ENCODE results near the gene FAM161B.

DNA sequence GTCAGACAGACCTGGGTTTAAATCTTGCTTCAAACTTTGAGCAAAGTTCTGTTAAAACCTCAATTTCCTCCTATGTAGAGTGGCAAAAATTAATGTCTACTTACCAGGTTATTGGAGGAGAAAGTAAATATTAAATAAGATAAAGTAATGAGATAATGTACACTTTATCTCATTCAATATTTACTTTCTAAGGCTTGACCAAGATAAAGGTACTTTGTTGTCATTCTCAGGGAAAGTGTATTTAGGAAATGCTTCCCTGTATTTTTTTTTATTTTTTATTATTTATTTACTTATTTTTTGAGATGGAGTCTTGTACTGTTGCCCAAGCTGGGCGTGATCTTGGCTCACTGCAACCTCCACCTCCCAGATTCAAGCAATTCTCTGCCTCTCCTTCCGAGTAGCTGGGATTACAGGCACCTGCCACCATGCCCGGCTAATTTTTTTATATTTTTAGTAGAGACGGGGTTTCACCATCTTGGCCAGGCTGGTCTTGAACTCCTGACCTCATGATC lies 4.7 kb downstream of the FAM161B start:
- TF ChIP-seq, protein P1, sequence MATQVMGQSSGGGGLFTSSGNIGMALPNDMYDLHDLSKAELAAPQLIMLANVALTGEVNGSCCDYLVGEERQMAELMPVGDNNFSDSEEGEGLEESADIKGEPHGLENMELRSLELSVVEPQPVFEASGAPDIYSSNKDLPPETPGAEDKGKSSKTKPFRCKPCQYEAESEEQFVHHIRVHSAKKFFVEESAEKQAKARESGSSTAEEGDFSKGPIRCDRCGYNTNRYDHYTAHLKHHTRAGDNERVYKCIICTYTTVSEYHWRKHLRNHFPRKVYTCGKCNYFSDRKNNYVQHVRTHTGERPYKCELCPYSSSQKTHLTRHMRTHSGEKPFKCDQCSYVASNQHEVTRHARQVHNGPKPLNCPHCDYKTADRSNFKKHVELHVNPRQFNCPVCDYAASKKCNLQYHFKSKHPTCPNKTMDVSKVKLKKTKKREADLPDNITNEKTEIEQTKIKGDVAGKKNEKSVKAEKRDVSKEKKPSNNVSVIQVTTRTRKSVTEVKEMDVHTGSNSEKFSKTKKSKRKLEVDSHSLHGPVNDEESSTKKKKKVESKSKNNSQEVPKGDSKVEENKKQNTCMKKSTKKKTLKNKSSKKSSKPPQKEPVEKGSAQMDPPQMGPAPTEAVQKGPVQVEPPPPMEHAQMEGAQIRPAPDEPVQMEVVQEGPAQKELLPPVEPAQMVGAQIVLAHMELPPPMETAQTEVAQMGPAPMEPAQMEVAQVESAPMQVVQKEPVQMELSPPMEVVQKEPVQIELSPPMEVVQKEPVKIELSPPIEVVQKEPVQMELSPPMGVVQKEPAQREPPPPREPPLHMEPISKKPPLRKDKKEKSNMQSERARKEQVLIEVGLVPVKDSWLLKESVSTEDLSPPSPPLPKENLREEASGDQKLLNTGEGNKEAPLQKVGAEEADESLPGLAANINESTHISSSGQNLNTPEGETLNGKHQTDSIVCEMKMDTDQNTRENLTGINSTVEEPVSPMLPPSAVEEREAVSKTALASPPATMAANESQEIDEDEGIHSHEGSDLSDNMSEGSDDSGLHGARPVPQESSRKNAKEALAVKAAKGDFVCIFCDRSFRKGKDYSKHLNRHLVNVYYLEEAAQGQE (IDR thresholded peaks at IDR 0.05; ENCODE audit: insufficient read depth in 1 of 2, low read depth in 2 of 2, low read length in 1 of 2) = no peak
- TF ChIP-seq, protein P2, sequence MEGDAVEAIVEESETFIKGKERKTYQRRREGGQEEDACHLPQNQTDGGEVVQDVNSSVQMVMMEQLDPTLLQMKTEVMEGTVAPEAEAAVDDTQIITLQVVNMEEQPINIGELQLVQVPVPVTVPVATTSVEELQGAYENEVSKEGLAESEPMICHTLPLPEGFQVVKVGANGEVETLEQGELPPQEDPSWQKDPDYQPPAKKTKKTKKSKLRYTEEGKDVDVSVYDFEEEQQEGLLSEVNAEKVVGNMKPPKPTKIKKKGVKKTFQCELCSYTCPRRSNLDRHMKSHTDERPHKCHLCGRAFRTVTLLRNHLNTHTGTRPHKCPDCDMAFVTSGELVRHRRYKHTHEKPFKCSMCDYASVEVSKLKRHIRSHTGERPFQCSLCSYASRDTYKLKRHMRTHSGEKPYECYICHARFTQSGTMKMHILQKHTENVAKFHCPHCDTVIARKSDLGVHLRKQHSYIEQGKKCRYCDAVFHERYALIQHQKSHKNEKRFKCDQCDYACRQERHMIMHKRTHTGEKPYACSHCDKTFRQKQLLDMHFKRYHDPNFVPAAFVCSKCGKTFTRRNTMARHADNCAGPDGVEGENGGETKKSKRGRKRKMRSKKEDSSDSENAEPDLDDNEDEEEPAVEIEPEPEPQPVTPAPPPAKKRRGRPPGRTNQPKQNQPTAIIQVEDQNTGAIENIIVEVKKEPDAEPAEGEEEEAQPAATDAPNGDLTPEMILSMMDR (IDR thresholded peaks at IDR 0.05) = no peak
- TF ChIP-seq SIN3A (IDR thresholded peaks at IDR 0.05; ENCODE audit: borderline replicate concordance, insufficient read depth, low read depth, low read length) (no peak), POLR2AphosphoS5 (IDR thresholded peaks at IDR 0.05; ENCODE audit: low read depth, low read length) (no peak)
